ENCODE measurements around the gene CLDN34.

Gene CLDN34

DNA sequence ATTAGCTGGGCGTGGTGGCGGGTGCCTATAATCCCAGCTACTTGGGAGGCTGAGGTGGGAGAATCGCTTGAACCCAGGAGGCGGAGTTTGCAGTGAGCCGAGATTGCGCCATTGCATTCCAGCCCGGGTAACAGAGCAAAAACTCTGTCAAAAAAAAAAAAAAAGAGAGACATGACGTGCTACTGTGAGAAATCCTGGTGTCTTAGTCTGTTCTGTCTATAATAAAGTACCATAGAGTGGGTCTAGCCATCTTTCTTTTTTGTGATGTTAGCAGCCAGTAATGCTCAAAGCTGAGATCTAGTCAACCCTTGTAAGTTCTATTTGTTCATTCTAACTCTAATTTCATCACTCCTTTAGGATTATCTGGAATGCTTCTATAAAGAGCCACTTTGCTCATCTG is 38.9 kb downstream of the CLDN34 start:
- DNase-seq: no peak
- Histone ChIP-seq H3K27ac (no peak overlapping the region), H3K27me3 (ENCODE audit: insufficient read depth, low read depth, severe bottlenecking) (peaks cover 4% of the 10 kb centered on the region), H3K9me3 (ENCODE audit: severe bottlenecking) (no peaks in the 10 kb centered on the region), H3K4me3 (ENCODE audit: low read depth, low read length) (no peak overlapping the region), H3K36me3 (no peaks in the 10 kb centered on the region)
- TF ChIP-seq, protein P1, sequence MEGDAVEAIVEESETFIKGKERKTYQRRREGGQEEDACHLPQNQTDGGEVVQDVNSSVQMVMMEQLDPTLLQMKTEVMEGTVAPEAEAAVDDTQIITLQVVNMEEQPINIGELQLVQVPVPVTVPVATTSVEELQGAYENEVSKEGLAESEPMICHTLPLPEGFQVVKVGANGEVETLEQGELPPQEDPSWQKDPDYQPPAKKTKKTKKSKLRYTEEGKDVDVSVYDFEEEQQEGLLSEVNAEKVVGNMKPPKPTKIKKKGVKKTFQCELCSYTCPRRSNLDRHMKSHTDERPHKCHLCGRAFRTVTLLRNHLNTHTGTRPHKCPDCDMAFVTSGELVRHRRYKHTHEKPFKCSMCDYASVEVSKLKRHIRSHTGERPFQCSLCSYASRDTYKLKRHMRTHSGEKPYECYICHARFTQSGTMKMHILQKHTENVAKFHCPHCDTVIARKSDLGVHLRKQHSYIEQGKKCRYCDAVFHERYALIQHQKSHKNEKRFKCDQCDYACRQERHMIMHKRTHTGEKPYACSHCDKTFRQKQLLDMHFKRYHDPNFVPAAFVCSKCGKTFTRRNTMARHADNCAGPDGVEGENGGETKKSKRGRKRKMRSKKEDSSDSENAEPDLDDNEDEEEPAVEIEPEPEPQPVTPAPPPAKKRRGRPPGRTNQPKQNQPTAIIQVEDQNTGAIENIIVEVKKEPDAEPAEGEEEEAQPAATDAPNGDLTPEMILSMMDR (IDR thresholded peaks at IDR 0.05; ENCODE audit: low read depth, low read length): no peak

DNA sequence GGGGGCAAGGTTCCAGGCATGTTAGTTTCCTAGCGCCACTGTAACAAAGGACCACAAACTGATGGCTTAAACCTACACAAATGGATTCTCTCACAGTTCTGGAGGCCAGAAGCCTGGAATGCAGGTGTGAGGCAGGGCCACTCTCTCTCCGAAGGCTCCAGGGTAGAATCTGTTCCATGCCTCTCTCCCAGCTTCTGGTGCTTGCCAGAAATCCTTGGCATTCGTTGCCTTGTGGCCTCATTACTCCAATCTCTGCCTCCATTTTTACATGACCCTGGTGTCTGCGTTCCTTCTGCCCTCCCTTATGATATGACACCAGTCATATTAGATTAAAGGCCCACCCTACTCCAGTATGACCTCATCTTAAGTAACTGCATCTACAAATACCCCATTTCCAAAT is 39.6 kb downstream of the CLDN34 start:
- no peak overlapping the region for H3K27ac ChIP-seq
- TF ChIP-seq, protein P1 (IDR thresholded peaks at IDR 0.05; ENCODE audit: low read depth, low read length): no peak
- no peaks in the 10 kb centered on the region for H3K36me3 ChIP-seq
- H3K4me3 ChIP-seq (ENCODE audit: low read depth, low read length): no peak overlapping the region
- peaks cover 5% of the 10 kb centered on the region for H3K27me3 ChIP-seq (ENCODE audit: insufficient read depth, low read depth, severe bottlenecking)
- DNase-seq: no peak
- no peaks in the 10 kb centered on the region for H3K9me3 ChIP-seq (ENCODE audit: severe bottlenecking)

DNA sequence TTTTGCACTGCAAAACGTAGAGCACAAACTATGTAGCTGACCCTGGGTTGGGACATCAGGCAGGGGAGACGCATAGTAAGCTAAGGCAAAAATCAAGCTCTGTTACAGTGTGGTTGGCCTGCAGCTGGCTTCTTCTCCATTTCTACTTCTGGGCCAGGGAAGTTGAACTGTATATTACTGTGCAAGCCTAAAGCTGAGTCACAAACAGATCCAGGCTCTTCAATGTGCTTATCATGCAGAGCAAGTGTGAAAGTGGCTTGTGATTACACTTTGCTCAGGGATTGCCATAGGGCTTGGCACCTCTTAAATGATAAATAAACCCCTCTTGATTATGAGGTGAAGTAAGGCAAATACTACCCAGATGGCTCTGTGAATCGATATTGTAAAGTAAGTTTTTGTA is 40.5 kb downstream of the CLDN34 start:
- Histone ChIP-seq H3K27ac (no peak overlapping the region), H3K4me3 (ENCODE audit: low read depth, low read length) (no peak overlapping the region), H3K9me3 (ENCODE audit: severe bottlenecking) (no peaks in the 10 kb centered on the region), H3K36me3 (no peaks in the 10 kb centered on the region), H3K27me3 (ENCODE audit: insufficient read depth, low read depth, severe bottlenecking) (peaks cover 7% of the 10 kb centered on the region)
- DNase-seq: no peak
- TF ChIP-seq, protein P1 (IDR thresholded peaks at IDR 0.05; ENCODE audit: low read depth, low read length): no peak

DNA sequence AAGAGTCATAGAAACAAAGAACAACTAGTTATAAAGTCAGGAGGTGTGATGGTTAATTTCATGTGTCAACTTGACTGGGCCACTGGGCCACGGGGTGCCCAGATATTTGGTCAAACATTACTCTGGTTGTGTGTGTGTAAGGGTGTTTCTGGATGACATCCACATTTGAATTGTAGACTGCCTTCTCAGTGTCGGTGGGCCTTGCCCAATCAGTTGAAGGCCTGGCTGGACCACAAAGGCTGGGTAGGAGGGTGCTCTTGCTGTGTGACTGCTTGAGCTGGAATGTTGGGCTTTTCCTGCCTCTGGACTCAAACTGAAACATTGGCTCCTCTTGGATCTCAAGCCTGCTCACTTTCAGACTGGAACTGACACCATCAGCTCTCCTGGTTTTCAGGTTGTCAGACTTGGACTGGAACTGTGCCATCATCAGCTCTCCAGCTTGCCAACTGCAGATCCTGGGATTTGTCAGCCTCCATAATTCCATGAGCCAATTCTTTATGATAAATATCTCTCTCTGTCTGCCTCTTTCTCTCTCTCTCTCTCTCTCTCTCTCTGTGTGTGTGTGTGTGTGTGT is 41.4 kb downstream of the CLDN34 start:
- Histone ChIP-seq H3K9me3 (ENCODE audit: severe bottlenecking) (no peaks in the 10 kb centered on the region), H3K4me3 (ENCODE audit: low read depth, low read length) (no peak overlapping the region), H3K27me3 (ENCODE audit: insufficient read depth, low read depth, severe bottlenecking) (peaks cover 7% of the 10 kb centered on the region), H3K27ac (no peak overlapping the region), H3K36me3 (no peaks in the 10 kb centered on the region)
- TF ChIP-seq, protein P1 (IDR thresholded peaks at IDR 0.05; ENCODE audit: low read depth, low read length): no peak
- DNase-seq: no peak

DNA sequence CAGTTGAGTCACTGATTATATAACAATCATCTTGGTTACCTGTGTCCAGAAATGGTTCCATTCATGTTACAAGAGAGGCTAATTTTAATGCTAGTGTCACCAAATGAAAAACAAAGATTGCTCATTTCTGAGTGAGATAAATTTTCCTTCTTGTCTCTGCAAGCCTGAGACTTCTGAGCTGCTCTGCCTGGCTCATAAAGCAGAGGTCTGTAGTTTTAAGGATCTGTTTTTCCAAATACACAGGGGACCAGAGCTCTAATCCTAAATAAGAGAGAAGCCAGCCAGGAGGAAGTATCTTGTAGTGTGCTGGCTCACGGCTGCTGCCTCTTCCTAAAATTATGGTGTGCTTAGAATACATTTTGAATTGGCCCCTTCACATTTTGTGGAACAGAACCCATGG is 42.6 kb downstream of the CLDN34 start:
- peaks cover 7% of the 10 kb centered on the region for H3K27me3 ChIP-seq (ENCODE audit: insufficient read depth, low read depth, severe bottlenecking)
- no peak overlapping the region for H3K4me3 ChIP-seq (ENCODE audit: low read depth, low read length)
- TF ChIP-seq, protein P1 (IDR thresholded peaks at IDR 0.05; ENCODE audit: low read depth, low read length): no peak
- no peaks in the 10 kb centered on the region for H3K9me3 ChIP-seq (ENCODE audit: severe bottlenecking)
- no peak for DNase-seq
- no peaks in the 10 kb centered on the region for H3K36me3 ChIP-seq
- H3K27ac ChIP-seq: no peak overlapping the region

DNA sequence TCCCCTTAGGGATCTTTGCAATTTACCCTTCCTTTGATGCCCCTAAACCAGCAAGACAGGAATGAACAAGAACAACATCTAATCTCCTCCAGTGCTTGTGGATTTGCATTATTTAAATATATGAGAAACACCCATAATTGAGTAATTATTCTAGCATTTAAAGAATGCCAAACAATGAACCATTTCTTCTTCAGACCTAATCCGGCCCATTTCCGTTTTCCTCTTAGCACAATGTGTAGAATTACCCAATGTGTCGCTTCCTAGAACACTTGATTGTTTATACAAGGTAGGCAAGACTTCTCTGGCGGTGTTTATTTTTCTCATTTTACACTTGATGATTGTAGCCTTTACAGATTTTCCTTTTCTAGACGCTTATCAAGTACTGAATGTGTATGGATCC is 43.5 kb downstream of the CLDN34 start:
- Histone ChIP-seq H3K4me3 (ENCODE audit: low read depth, low read length) (no peak overlapping the region), H3K27ac (no peak overlapping the region), H3K27me3 (ENCODE audit: insufficient read depth, low read depth, severe bottlenecking) (peaks cover 7% of the 10 kb centered on the region), H3K36me3 (no peaks in the 10 kb centered on the region), H3K9me3 (ENCODE audit: severe bottlenecking) (no peaks in the 10 kb centered on the region)
- DNase-seq: no peak
- TF ChIP-seq, protein P1 (IDR thresholded peaks at IDR 0.05; ENCODE audit: low read depth, low read length): no peak

Data from WERI-Rb-1 (cell line).